Heart left ventricle (tissue), 16 donors: ENCODE measurements around the gene LHFPL4. TPM values are rescaled to one million over a fixed set of nuclear protein-coding genes. Genes with fewer than 3 reads are reported as not detected.

Experiments
- ATAC-seq, 4 donors: fragments of 200-7000 bp; cut with Tn5 transposase; one replicate each; pipeline ENCODE4 v1.9.1; 2020 to 2022; ENCODE audit warnings: moderate library complexity in 4 of 4, mild to moderate bottlenecking in 3 of 4, moderate number of reproducible peaks in 1 of 4
- DNase-seq, 5 donors: peaks; one replicate each; pipeline ENCODE4 v3.0.0-alpha.2; 2020
- H3K27ac ChIP-seq, 12 donors: fragments of 200-600 bp; sonication (generic) in 4 of 12; one replicate each; pipeline versions ENCODE4 v1.5.0 to v1.8.0; 2016 to 2022; ENCODE audit warnings: mild to moderate bottlenecking in 2 of 12
- H3K27me3 ChIP-seq, 9 donors: fragments of 200-600 bp; sonication (generic) in 2 of 9; one replicate each; pipeline versions ENCODE4 v1.5.1 to v1.8.0; 2016 to 2022; ENCODE audit warnings: mild to moderate bottlenecking in 3 of 9
- H3K36me3 ChIP-seq, 9 donors: fragments of 200-600 bp; sonication (generic) in 2 of 9; one replicate each; pipeline versions ENCODE4 v1.5.0 to v1.8.0; 2018 to 2022; ENCODE audit warnings: mild to moderate bottlenecking in 2 of 9
- H3K4me1 ChIP-seq, 12 donors: fragments of 200-600 bp; sonication (generic) in 4 of 12; one replicate each; pipeline versions ENCODE4 v1.5.0 to v1.8.0; 2016 to 2022; ENCODE audit warnings: mild to moderate bottlenecking in 3 of 12
- H3K4me3 ChIP-seq, 12 donors: fragments of 200-600 bp; sonication (generic) in 4 of 12; one replicate each; pipeline versions ENCODE4 v1.5.0 to v1.8.0; 2017 to 2022; ENCODE audit warnings: mild to moderate bottlenecking in 9 of 12, moderate library complexity in 4 of 12
- H3K9me3 ChIP-seq, 12 donors: fragments of 200-600 bp; sonication (generic) in 4 of 12; one replicate each; pipeline versions ENCODE4 v1.5.0 to v1.8.0; 2016 to 2022; ENCODE audit warnings: mild to moderate bottlenecking in 1 of 12
- CTCF ChIP-seq, 12 donors: fragments of 200-600 bp; sonication (generic) in 4 of 12; IDR thresholded peaks; one replicate each; pipeline versions ENCODE4 v1.5.0 to v1.8.0; 2018 to 2022; ENCODE audit warnings: antibody characterized with exemption in 12 of 12, mild to moderate bottlenecking in 5 of 12
- POLR2A ChIP-seq, 2 donors: fragments of 450-650 bp; IDR thresholded peaks; one replicate each; pipeline ENCODE4 v1.6.1; 2017; ENCODE audit warnings: antibody characterized with exemption in 2 of 2, mild to moderate bottlenecking in 2 of 2, moderate library complexity in 2 of 2
- WGBS, 4 donors: extraction: QIAGEN DNeasy Blood & Tissue Kit in 2 of 4; methylation state at CpG; one replicate each; pipeline versions ENCODE4 v1.1.5 to v1.1.7; 2013 to 2018; 5-methylcytosine and 5-hydroxymethylcytosine counted together
- intact Hi-C, 10 donors: fragments of 100-400 bp; cut with DNase I; formaldehyde crosslinking; loops; one replicate each; pipeline versions ENCODE4 v1.11.1 to v1.14.2; 2022
- polyA plus RNA-seq, 2 donors: library from polyadenylated mRNA; stranded (reverse); fragments of 200-250 nt; gene quantifications; one replicate each; pipeline ENCODE4 v1.2.3, GENCODE V29; 2013
- total RNA-seq, 9 donors: library from RNA; depleted of rRNA in 2 of 9; stranded (reverse); fragments of >200 nt in 2 of 9; fragmentation: NEBNext Ultra II Directional in 3 of 9; extraction: Animal tissue kit (Norgen Biotek cat#: 25700) in 3 of 9; gene quantifications; one replicate each; pipeline versions ENCODE4 v1.1.0 to v1.2.4, GENCODE V29; 2016 to 2023
- donor health status: ischemic (EF 13 %, LVEDD 7.1; RV severe dilation, severe dysfunction).
- donor health status: healthy with polysubstance abuse.
- donor health status: DM: no; HTN: yes; CAD: no.
- donor health status: DM: no; HTN: no; CAD: no.
- donor health status: ischemic (EF 25% LVEDD 6.9; RV normal size, moderate dysfunction).
- donor health status: ischemic (EF 25% LVEDD 5.7; RV mildly dilated, moderate dysfunction).
- donor health status: healthy.
- donor health status: DM: yes; HTN: yes; CAD: no.
- donor health status: ischemic (EF 35%, LVEDD 5.7; RV mildly dilated, moderate dysfunction).
- donor health status: nonischemic (EF 11% LVEDD 7.7; RV severe dilation, severe dysfunction).
- donor health status: DM: yes; HTN: yes; CAD: no.
- donor health status: PGD.
- donor health status: ischemic (EF 29% LVEDD 5.4; RV normal size, mild dysfunction).
- donor health status: nonischemic (EF 23%, LVEDD 6.1; RV moderate dilation, normal function).

Gene LHFPL4
- total and polyA plus RNA-seq, 11 donors: 0.08 TPM; not detected in 10

GRCh38 chr3:9448643-9449042 is 105.0 kb downstream of the LHFPL4 start:
- TF ChIP-seq CTCF (IDR thresholded peaks at IDR 0.05) (no peak), POLR2A (IDR thresholded peaks at IDR 0.05) (no peak)
- peaks cover 2 to 100% (median 94%) of the 10 kb centered on the region in 9 donors for H3K36me3 ChIP-seq
- H3K27ac ChIP-seq: no peak overlapping the region
- DNase-seq (no peak), ATAC-seq (no peak)
- H3K27me3 ChIP-seq: no peaks in the 10 kb centered on the region
- WGBS, 4 donors: 77 to 92% (median 83%) methylated on average over 1 of the region's 1 CpG
- no peaks in the 10 kb centered on the region for H3K9me3 ChIP-seq
- intact Hi-C loops: no loop called here
- H3K4me3 ChIP-seq: no peak overlapping the region
- H3K4me1 ChIP-seq: peaks cover 0 to 15% (median 0%) of the 10 kb centered on the region in 12 donors

Other genes starting within 250 kb of the LHFPL4 start
- gene THUMPD3, start 190.8 kb downstream of the LHFPL4 start, total RNA-seq: 10 to 100 TPM; 25.3 to 65.5 (median 51.5) TPM
- gene THUMPD3, start 190.8 kb downstream of the LHFPL4 start, polyA plus RNA-seq: 10 to 100 TPM; 47.0 to 63.0 TPM
- 10 to 100 TPM; 40.8 to 84.2 (median 53.9) TPM for gene SETD5, start 156.2 kb downstream of the LHFPL4 start, total RNA-seq
- 10 to 100 TPM; 28.2 to 28.7 TPM for gene SETD5, start 156.2 kb downstream of the LHFPL4 start, polyA plus RNA-seq
- 10 to 100 TPM; 31.6 to 93.7 (median 46.3) TPM for gene MTMR14, start 95.7 kb upstream of the LHFPL4 start, total RNA-seq
- gene MTMR14, start 95.7 kb upstream of the LHFPL4 start, polyA plus RNA-seq: 10 to 100 TPM; 34.1 to 37.7 TPM
- not detected for gene CPNE9, start 150.0 kb upstream of the LHFPL4 start, total RNA-seq
- gene CPNE9, start 150.0 kb upstream of the LHFPL4 start, polyA plus RNA-seq: under 1 TPM in 1 of 2 donors, not detected in 1; 0.04 TPM
- gene BRPF1, start 177.9 kb upstream of the LHFPL4 start, total RNA-seq: 10 to 100 TPM in 6 of 9 donors, 1 to 10 TPM in 3; 9.0 to 17.8 (median 10.6) TPM
- 10 to 100 TPM in 1 of 2 donors, 1 to 10 TPM in 1; 5.5 to 12.0 TPM for gene BRPF1, start 177.9 kb upstream of the LHFPL4 start, polyA plus RNA-seq
- 10 to 100 TPM in 2 of 9 donors, 1 to 10 TPM in 7; 6.2 to 14.8 (median 8.3) TPM for gene OGG1, start 196.1 kb upstream of the LHFPL4 start, total RNA-seq
- 10 to 100 TPM in 1 of 2 donors, 1 to 10 TPM in 1; 9.8 to 12.2 TPM for gene OGG1, start 196.1 kb upstream of the LHFPL4 start, polyA plus RNA-seq
- gene CAMK1, start 216.1 kb upstream of the LHFPL4 start, total RNA-seq: 10 to 100 TPM in 7 of 9 donors, 1 to 10 TPM in 2; 9.7 to 26.3 (median 14.7) TPM
- gene CAMK1, start 216.1 kb upstream of the LHFPL4 start, polyA plus RNA-seq: 10 to 100 TPM; 13.8 to 17.5 TPM
- gene TADA3, start 238.7 kb upstream of the LHFPL4 start, total RNA-seq: 10 to 100 TPM; 32.8 to 61.5 (median 45.9) TPM
- gene TADA3, start 238.7 kb upstream of the LHFPL4 start, polyA plus RNA-seq: 10 to 100 TPM; 37.2 to 53.3 TPM
- gene ARPC4, start 239.3 kb upstream of the LHFPL4 start, total RNA-seq: 100 to 1,000 TPM in 1 of 9 donors, 10 to 100 TPM in 8; 48.8 to 147 (median 79.7) TPM
- gene ARPC4, start 239.3 kb upstream of the LHFPL4 start, polyA plus RNA-seq: 100 to 1,000 TPM in 1 of 2 donors, 10 to 100 TPM in 1; 30.0 to 151 TPM